ENCODE results near the gene ZEB2.

Gene ZEB2

DNA sequence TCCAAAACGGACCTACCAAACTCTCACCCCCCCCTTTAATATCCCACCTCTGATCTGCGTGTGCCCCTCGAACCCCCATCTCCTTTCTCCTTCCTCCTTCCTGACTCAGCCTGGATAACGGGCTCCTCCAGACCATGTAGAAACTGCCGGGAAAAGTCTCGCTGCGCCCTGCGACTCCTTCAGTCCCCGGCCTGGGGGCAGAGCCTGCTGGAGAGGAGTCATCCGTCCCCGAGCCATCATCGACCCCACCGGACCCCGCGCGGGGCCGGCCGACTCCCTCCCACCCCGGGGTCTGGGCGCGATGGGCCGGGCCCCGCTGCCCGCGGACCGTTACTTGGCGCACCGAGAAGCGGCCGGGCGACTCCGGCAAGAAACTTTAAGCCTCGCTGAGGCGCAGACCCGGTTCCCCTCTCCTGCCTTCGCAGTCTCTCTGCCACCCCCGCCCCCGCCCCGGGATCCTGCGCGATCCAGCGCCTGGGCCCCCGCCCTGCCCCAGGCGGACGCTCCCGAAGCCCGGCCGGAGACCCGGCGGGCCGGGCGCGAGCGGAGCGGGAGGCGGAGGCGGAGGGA lies 3.4 kb downstream of the ZEB2 start:
- no peak for TF ChIP-seq CTCF (IDR thresholded peaks at IDR 0.05; ENCODE audit: low read depth, low read length)
- peak; percentile 45 for DNase-seq (ENCODE audit: low read depth, low spot score)
- H3K4me3 ChIP-seq (ENCODE audit: low read depth, low read length): peak overlapping the region; percentile 81
- in situ Hi-C loops (cut with HindIII; ENCODE audit: low sequenced_read_pairs): no loop called here

- in situ Hi-C loops (cut with HindIII; ENCODE audit: low sequenced_read_pairs): no loop called here
- peak; percentile 61 for DNase-seq (ENCODE audit: low read depth, low spot score)
- TF ChIP-seq CTCF (IDR thresholded peaks at IDR 0.05; ENCODE audit: low read depth, low read length): no peak
- peak overlapping the region; percentile 81 for H3K4me3 ChIP-seq (ENCODE audit: low read depth, low read length)
These were observed 4.1 kb downstream of the ZEB2 start for GRCh38 chr2:144515696-144516410.

DNA sequence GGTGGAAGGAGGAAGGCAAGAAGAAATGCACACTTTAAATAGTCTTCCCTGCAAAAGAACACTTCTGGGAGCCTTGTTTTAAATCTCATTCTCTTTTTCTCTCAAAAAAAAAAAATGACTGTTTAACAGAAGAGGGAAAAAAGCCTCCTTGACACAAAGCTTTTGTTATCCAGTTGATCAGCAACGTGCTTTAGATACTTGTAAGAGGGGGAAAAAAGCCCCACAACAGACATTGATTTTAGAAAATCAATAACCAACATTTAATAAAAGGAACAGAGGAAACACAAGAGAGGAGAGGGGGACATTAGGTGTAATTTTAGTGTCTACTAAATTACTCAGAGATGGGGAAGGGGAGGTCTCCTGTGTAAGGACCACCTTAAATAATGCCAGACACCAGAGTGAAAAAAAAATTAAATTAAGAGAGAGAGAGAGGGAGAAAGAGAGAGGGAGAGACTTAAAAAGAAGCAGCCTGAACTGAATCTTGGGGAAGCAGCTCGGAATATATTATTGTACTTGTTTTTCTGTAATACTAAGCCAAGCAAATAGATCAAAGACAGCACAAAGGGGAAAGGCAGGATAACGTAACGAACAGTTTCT lies 4.7 kb downstream of the ZEB2 start:
- TF ChIP-seq CTCF (IDR thresholded peaks at IDR 0.05; ENCODE audit: low read depth, low read length): no peak
- DNase-seq (ENCODE audit: low read depth, low spot score): peak; percentile 72
- in situ Hi-C loops (cut with HindIII; ENCODE audit: low sequenced_read_pairs): no loop called here
- peak overlapping the region; percentile 81 for H3K4me3 ChIP-seq (ENCODE audit: low read depth, low read length)

DNA sequence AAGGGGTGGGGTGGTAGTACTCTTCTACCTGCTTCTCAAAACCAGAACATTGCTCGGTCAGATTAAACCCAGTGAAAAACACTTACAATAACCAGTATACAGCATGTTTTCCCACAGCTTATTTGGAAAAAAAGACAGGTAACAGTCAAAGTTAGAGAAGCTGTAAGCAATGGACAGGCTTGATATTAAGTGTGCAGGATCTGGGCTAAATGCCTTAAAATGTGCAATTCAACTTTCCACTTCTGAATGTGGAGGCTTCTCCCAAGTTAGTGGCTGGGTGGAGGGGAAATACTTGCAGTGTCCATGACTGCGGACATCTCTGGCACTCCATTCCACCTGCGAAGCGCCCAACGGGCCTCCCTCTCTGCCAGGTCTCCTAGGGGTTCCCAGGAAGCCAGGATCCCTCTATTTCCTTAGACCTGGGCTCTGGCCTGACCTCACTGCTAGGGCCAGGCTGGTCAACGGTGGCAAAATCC lies 5.3 kb downstream of the ZEB2 start:
- peak; percentile 48 for DNase-seq (ENCODE audit: low read depth, low spot score)
- no peak for TF ChIP-seq CTCF (IDR thresholded peaks at IDR 0.05; ENCODE audit: low read depth, low read length)
- in situ Hi-C loops (cut with HindIII; ENCODE audit: low sequenced_read_pairs): no loop called here
- peak overlapping the region; percentile 81 for H3K4me3 ChIP-seq (ENCODE audit: low read depth, low read length)

GRCh38 chr2:144513388-144514101 lies 6.4 kb downstream of the ZEB2 start:
- in situ Hi-C loops (cut with HindIII; ENCODE audit: low sequenced_read_pairs): no loop called here
- H3K4me3 ChIP-seq (ENCODE audit: low read depth, low read length): peak overlapping the region; percentile 26
- DNase-seq (ENCODE audit: low read depth, low spot score): peak; percentile 81
- no peak for TF ChIP-seq CTCF (IDR thresholded peaks at IDR 0.05; ENCODE audit: low read depth, low read length)

DNA sequence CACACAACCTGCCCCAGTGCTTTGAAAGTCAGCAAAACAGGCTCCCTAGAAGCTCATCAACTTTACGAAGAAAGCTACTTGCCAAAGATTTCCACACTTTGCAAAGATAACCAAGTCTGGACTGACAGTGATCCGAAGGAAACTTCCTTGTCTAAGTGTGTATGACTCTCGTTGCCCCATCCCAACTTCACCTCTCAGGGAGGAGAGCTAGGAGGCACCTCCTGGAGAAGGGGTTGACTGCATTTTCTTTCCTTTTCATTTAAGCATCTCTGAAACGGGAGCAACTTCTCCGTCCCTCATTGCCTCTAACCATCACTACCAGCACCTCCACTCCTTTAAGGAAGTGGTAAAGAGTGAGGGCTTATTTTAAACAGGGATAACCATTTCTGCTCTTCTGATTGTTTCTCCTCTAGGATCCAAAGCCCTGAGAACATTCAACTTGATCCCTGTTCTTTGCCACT lies 7.0 kb downstream of the ZEB2 start:
- no peak overlapping the region for H3K4me3 ChIP-seq (ENCODE audit: low read depth, low read length)
- no peak for TF ChIP-seq CTCF (IDR thresholded peaks at IDR 0.05; ENCODE audit: low read depth, low read length)
- in situ Hi-C loops (cut with HindIII; ENCODE audit: low sequenced_read_pairs): no loop called here
- DNase-seq (ENCODE audit: low read depth, low spot score): peak; percentile 37

Measured in astrocyte of the spinal cord (primary cell).